ENCODE data around the gene CFB.

CFB gene

DNA sequence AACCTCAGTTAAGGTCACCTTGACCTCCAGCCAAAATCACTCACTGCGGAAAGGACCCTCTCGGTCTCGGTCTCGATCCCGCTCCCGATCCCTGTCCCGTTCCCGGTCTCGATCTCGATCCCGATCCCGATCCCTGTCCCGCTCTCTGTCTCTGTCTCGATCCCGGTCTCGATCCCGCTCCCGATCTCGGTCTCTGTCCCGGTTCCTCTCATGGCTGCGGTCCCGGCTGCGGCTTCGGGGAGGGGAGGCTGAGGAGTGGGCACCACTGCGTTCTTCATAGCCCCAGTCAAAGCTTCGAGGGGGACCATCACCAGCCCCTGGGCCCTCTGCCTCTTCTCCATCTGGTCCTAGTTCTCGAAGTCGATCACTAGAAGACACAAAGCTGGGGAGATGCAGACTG lies 8.6 kb downstream of the CFB start:
- TF ChIP-seq, protein P1, sequence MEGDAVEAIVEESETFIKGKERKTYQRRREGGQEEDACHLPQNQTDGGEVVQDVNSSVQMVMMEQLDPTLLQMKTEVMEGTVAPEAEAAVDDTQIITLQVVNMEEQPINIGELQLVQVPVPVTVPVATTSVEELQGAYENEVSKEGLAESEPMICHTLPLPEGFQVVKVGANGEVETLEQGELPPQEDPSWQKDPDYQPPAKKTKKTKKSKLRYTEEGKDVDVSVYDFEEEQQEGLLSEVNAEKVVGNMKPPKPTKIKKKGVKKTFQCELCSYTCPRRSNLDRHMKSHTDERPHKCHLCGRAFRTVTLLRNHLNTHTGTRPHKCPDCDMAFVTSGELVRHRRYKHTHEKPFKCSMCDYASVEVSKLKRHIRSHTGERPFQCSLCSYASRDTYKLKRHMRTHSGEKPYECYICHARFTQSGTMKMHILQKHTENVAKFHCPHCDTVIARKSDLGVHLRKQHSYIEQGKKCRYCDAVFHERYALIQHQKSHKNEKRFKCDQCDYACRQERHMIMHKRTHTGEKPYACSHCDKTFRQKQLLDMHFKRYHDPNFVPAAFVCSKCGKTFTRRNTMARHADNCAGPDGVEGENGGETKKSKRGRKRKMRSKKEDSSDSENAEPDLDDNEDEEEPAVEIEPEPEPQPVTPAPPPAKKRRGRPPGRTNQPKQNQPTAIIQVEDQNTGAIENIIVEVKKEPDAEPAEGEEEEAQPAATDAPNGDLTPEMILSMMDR (IDR thresholded peaks at IDR 0.05; ENCODE audit: poor library complexity, severe bottlenecking) = no peak
- Histone ChIP-seq H3K27ac (ENCODE audit: poor library complexity, severe bottlenecking) (no peak overlapping the region), H3K4me1 (ENCODE audit: insufficient read depth, poor library complexity, severe bottlenecking) (no peaks in the 10 kb centered on the region), H3K4me3 (ENCODE audit: severe bottlenecking) (no peak overlapping the region), H3K36me3 (ENCODE audit: low read depth) (peaks cover 65% of the 10 kb centered on the region), H3K27me3 (ENCODE audit: insufficient read depth, poor library complexity, severe bottlenecking) (no peaks in the 10 kb centered on the region), H3K9me3 (ENCODE audit: severe bottlenecking) (no peaks in the 10 kb centered on the region)
- DNase-seq (ENCODE audit: low spot score) (no peak), ATAC-seq (ENCODE audit: low read depth) (no peak)

GRCh38 chr6:31956796-31957195 lies 10.9 kb downstream of the CFB start:
- Histone ChIP-seq H3K27ac (ENCODE audit: poor library complexity, severe bottlenecking) (no peak overlapping the region), H3K27me3 (ENCODE audit: insufficient read depth, poor library complexity, severe bottlenecking) (no peaks in the 10 kb centered on the region), H3K9me3 (ENCODE audit: severe bottlenecking) (no peaks in the 10 kb centered on the region), H3K36me3 (ENCODE audit: low read depth) (peaks cover 80% of the 10 kb centered on the region), H3K4me1 (ENCODE audit: insufficient read depth, poor library complexity, severe bottlenecking) (no peaks in the 10 kb centered on the region), H3K4me3 (ENCODE audit: severe bottlenecking) (no peak overlapping the region)
- ATAC-seq (ENCODE audit: low read depth) = no peak
- no peak for DNase-seq (ENCODE audit: low spot score)
- TF ChIP-seq, protein P1 (IDR thresholded peaks at IDR 0.05; ENCODE audit: poor library complexity, severe bottlenecking) = no peak

GRCh38 chr6:31958412-31958740 lies 12.5 kb downstream of the CFB start:
- Histone ChIP-seq H3K4me3 (ENCODE audit: severe bottlenecking) (peak overlapping the region; percentile 75), H3K4me1 (ENCODE audit: insufficient read depth, poor library complexity, severe bottlenecking) (no peaks in the 10 kb centered on the region), H3K27ac (ENCODE audit: poor library complexity, severe bottlenecking) (peak overlapping the region; percentile 27), H3K9me3 (ENCODE audit: severe bottlenecking) (no peaks in the 10 kb centered on the region), H3K36me3 (ENCODE audit: low read depth) (peaks cover 79% of the 10 kb centered on the region), H3K27me3 (ENCODE audit: insufficient read depth, poor library complexity, severe bottlenecking) (no peaks in the 10 kb centered on the region)
- TF ChIP-seq, protein P1 (IDR thresholded peaks at IDR 0.05; ENCODE audit: poor library complexity, severe bottlenecking) = no peak
- DNase-seq (ENCODE audit: low spot score) (no peak), ATAC-seq (ENCODE audit: low read depth) (peak; percentile 2; the same call in 2 of the 3 replicates)

DNA sequence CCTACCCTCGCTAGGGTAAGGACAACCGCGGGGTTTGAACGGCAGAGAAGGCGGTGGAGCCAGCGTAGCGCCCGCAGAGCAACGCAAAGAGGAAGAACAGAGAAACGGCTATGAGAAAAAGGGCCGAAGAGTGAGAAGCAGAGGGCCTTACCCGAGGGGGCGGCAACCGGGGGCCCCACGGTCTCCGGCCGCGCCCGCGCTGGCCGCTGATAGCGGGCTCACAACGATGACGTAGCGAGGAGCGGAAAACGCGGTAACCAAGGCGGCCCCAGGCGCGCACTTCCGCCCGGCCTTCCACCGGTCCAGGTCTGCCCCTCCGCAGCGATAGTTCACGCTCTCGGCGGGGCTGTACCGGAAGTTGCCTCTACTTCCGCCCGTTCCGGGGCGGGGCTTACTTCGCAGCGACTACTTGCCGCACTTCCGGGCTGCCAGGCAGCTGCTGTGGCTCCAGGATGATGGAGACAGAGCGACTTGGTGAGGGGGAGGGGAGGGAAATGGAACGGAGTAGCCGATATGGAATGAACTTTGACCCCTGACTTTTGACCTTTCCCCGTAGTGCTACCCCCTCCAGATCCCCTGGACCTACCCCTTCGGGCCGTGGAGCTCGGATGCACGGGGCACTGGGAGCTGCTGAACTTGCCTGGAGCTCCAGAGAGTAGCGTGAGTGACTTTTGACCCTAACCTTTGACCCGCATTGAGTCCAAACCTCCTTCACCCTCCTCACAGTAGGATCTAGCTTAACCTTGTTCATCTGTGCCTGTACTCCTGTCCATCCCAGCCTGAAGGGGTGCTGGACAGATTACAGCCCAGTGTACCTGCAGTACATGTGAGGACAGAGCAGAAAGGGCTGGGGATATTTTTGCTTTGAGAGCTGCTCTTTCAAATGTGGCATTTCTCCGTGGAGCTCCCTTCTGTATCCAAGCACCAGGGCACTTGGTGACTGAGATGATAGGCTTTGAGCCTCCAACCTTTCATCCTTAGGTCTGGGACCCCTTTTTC lies 13.1 kb downstream of the CFB start, which contains the start of the genes NELFE and SKIC2:
Gene NELFE (minus strand): TSS at position 231 of the 999 bp plus-strand sequence. CDS start 525 bp downstream, outside the sequence.
Gene SKIC2 (plus strand): TSS at position 435 of the 999 bp plus-strand sequence. CDS start 18 bp downstream, at position 453.
- peak within 1 kb of the TSS; percentile 75 for H3K4me3 ChIP-seq (ENCODE audit: severe bottlenecking)
- DNase-seq (ENCODE audit: low spot score) (peak; percentile 98), ATAC-seq (ENCODE audit: low read depth) (peak; percentile 99)
- H3K4me1 ChIP-seq (ENCODE audit: insufficient read depth, poor library complexity, severe bottlenecking) = no peaks in the 10 kb centered on the region
- H3K27ac ChIP-seq (ENCODE audit: poor library complexity, severe bottlenecking) = peak within 1 kb of the TSS; percentile 27
- H3K9me3 ChIP-seq (ENCODE audit: severe bottlenecking) = no peaks in the 10 kb centered on the region
- H3K36me3 ChIP-seq (ENCODE audit: low read depth) = peaks cover 79% of the 10 kb centered on the region
- TF ChIP-seq, protein P1 (IDR thresholded peaks at IDR 0.05; ENCODE audit: poor library complexity, severe bottlenecking) = no peak
- H3K27me3 ChIP-seq (ENCODE audit: insufficient read depth, poor library complexity, severe bottlenecking) = no peaks in the 10 kb centered on the region
